SK-N-SH (cell line): Measurements from ENCODE around the gene HAND2. TPM values are rescaled to one million over a fixed set of nuclear protein-coding genes. Genes with fewer than 3 reads are reported as not detected.

Source experiments
- CTCF ChIA-PET: fragments of 300-600, 350-600 bp; formaldehyde crosslinking; extraction: SDS; loops from one replicate; lab custom pipeline; 2021; lab: Yijun Ruan, JAX
- POLR2A ChIA-PET: fragments of 350-600 bp; sonication (Branson Sonifier 250); formaldehyde crosslinking; extraction: SDS; loops from one replicate; lab custom pipeline; 2020; ENCODE audit warnings: antibody characterized with exemption, inconsistent platforms; lab: Yijun Ruan, JAX
- DNase-seq: peaks from one replicate; pipeline ENCODE4 v3.0.0; 2012
- H2AFZ ChIP-seq: fragments of 200-600 bp; sonication (generic); 2 replicates; pipeline ENCODE4 v1.8.1; 2016; ENCODE audit warnings: antibody characterized with exemption, mild to moderate bottlenecking, low read depth
- H3F3A ChIP-seq: fragments of 200-600 bp; sonication (generic); replicated peaks from 2 replicates; pipeline ENCODE3; 2016; ENCODE audit warnings: antibody characterized with exemption, mild to moderate bottlenecking; ENCODE audit not compliant: insufficient read depth
- H3K27ac ChIP-seq, 2 experiments: fragments of 200-500 bp in 1 of 2; fragments of 200-600 bp in 1 of 2; sonication (Bioruptor generic) in 1 of 2; sonication (generic), shearing (Covaris generic) in 1 of 2; 2 replicates each; pipeline versions ENCODE4 v1.5.1 to v1.6.1; 2014 to 2016; ENCODE audit warnings: low read depth in 2 of 2, inconsistent platforms in 1 of 2, low read length in 1 of 2, mild to moderate bottlenecking in 1 of 2, mixed read lengths in 1 of 2
- H3K27me3 ChIP-seq: fragments of 200-600 bp; sonication (generic), shearing (Covaris generic); 2 replicates; pipeline ENCODE4 v1.6.1; 2016; ENCODE audit warnings: mixed run types; ENCODE audit not compliant: insufficient read depth
- H3K36me3 ChIP-seq, 2 experiments: fragments of 200-500 bp in 1 of 2; fragments of 200-600 bp in 1 of 2; sonication (Bioruptor generic) in 1 of 2; sonication (generic) in 1 of 2; replicated peaks in 1 of 2; 2 replicates each; pipeline versions ENCODE3 to v1.5.1; 2014 to 2016; ENCODE audit warnings: low read length in 1 of 2, mild to moderate bottlenecking in 1 of 2; ENCODE audit not compliant: insufficient read depth in 2 of 2, control insufficient read depth in 1 of 2
- H3K4me1 ChIP-seq, 2 experiments: fragments of 200-500 bp in 1 of 2; fragments of 200-600 bp in 1 of 2; sonication (Bioruptor generic) in 1 of 2; sonication (generic), shearing (Covaris generic) in 1 of 2; 2 replicates each; pipeline versions ENCODE4 v1.5.1 to v1.6.1; 2014 to 2016; ENCODE audit warnings: low read depth in 1 of 2, low read length in 1 of 2, mixed run types in 1 of 2; ENCODE audit not compliant: insufficient read depth in 2 of 2, control insufficient read depth in 1 of 2
- H3K4me2 ChIP-seq: fragments of 200-600 bp; sonication (generic), shearing (Covaris generic); 2 replicates; pipeline ENCODE4 v1.6.1; 2017; ENCODE audit warnings: mixed run types
- H3K4me3 ChIP-seq, 2 experiments: fragments of 200-500 bp in 1 of 2; fragments of 200-600 bp in 1 of 2; sonication (Bioruptor generic) in 1 of 2; sonication (generic), shearing (Covaris generic) in 1 of 2; 2 replicates each; pipeline versions ENCODE4 v1.5.1 to v1.8.1; 2014 to 2016; ENCODE audit warnings: low read depth in 2 of 2, inconsistent platforms in 1 of 2, low read length in 1 of 2, mild to moderate bottlenecking in 1 of 2, mixed read lengths in 1 of 2, moderate library complexity in 1 of 2
- H3K79me2 ChIP-seq: fragments of 200-600 bp; sonication (generic); 2 replicates; pipeline ENCODE4 v1.8.1; 2017; ENCODE audit warnings: mild to moderate bottlenecking; ENCODE audit not compliant: insufficient read depth
- H3K9ac ChIP-seq: fragments of 200-600 bp; sonication (generic); 2 replicates; pipeline ENCODE4 v1.6.1; 2017; ENCODE audit warnings: mixed run types
- H3K9me2 ChIP-seq: fragments of 200-600 bp; sonication (generic); 2 replicates; pipeline ENCODE4 v1.6.1; 2017; ENCODE audit warnings: mixed run types
- H3K9me3 ChIP-seq: fragments of 200-600 bp; sonication (generic); 2 replicates; pipeline ENCODE4 v1.6.1; 2017; ENCODE audit warnings: mixed run types, mild to moderate bottlenecking, moderate library complexity
- H4K20me1 ChIP-seq: fragments of 200-600 bp; sonication (generic); 2 replicates; pipeline ENCODE4 v1.6.1; 2017; ENCODE audit warnings: mild to moderate bottlenecking, mixed run types; ENCODE audit not compliant: insufficient read depth
- EP300 ChIP-seq, 2 experiments: IDR thresholded peaks; 2 replicates each; pipeline versions ENCODE4 v1.4.0 to v1.6.1; 2012; ENCODE audit warnings: borderline replicate concordance in 1 of 2, low read depth in 1 of 2, low read length in 1 of 2
- FOSL2 ChIP-seq: IDR thresholded peaks from 2 replicates; pipeline ENCODE4 v1.4.0; 2012; ENCODE audit warnings: low read depth, mild to moderate bottlenecking, moderate library complexity, borderline replicate concordance
- MEF2A ChIP-seq: IDR thresholded peaks from 2 replicates; pipeline ENCODE4 v1.4.0; 2012; ENCODE audit warnings: low read depth, borderline replicate concordance
- MXI1 ChIP-seq: IDR thresholded peaks from 2 replicates; pipeline ENCODE4 v1.6.1; 2012; ENCODE audit warnings: mild to moderate bottlenecking, low read depth, low read length, improper control_type of control experiment
- NFIC ChIP-seq: IDR thresholded peaks from 2 replicates; pipeline ENCODE4 v1.4.0; 2012; ENCODE audit warnings: borderline replicate concordance
- RAD21 ChIP-seq: IDR thresholded peaks from 2 replicates; pipeline ENCODE4 v1.6.1; 2012; ENCODE audit warnings: mild to moderate bottlenecking, low read length
- RFX5 ChIP-seq: IDR thresholded peaks from 2 replicates; pipeline ENCODE4 v1.6.1; 2012; ENCODE audit warnings: mild to moderate bottlenecking, improper control_type of control experiment, low read length
- SIN3A ChIP-seq: IDR thresholded peaks from 2 replicates; pipeline ENCODE4 v1.6.1; 2012; ENCODE audit warnings: low read depth, mild to moderate bottlenecking, low read length, moderate library complexity, borderline replicate concordance
- SMC3 ChIP-seq: IDR thresholded peaks from 2 replicates; pipeline ENCODE4 v1.6.1; 2012; ENCODE audit warnings: low read depth, low read length, improper control_type of control experiment
- TAF1 ChIP-seq: IDR thresholded peaks from 2 replicates; pipeline ENCODE4 v1.6.1; 2012; ENCODE audit warnings: low read depth, mild to moderate bottlenecking, low read length, moderate library complexity, borderline replicate concordance
- WGBS: methylation state at CpG from one replicate; pipeline ENCODE4 v1.1.6; 2017; ENCODE audit warnings: low lambda C conversion rate; 5-methylcytosine and 5-hydroxymethylcytosine counted together
- polyA plus RNA-seq, 3 experiments: library from polyadenylated mRNA; depleted of rRNA; stranded (reverse); fragments of >200 nt; gene quantifications; 2 replicates each; pipeline ENCODE4 v1.2.3, GENCODE V29; 2012
- TF ChIP-seq, protein P1 (sequence below): IDR thresholded peaks from 2 replicates; pipeline ENCODE4 v1.4.0; 2012; ENCODE audit warnings: low read depth, borderline replicate concordance
- TF ChIP-seq, protein P2 (sequence below): fragments of 150-350 bp; IDR thresholded peaks from 2 replicates; pipeline ENCODE4 v1.6.1; 2017; ENCODE audit warnings: antibody characterized with exemption, low read length, low read depth, borderline replicate concordance

HAND2 gene
- polyA plus RNA-seq, 1 of the 3 experiments (the other 2 are of a cell fraction) = 106 TPM

DNA sequence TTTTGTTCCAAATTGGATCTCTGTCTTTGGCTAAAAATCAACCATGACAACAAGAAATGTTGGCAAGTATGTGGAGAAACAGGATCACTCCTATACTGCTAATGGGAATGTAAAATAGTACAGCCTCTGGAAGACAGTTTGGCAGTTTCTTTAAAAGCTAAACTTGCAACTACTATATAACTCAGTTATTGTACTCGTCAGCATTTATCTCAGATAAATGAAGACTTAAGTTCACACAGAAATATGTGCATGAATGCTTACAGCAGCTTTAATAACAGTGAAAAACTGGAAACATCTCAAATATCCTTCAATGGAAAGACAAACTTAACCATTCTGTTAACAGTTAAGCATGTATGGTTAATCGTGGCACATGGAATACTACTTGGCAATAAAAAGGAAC, 15.4 kb upstream of the HAND2 start:
- CTCF ChIA-PET = interaction anchor here (1.6 to 3.4 kb wide), 2 partner anchors 8 to 203 kb away, joined by 3 to 9 read pairs; no protein-coding TSS in a partner anchor
- no peaks in the 10 kb centered on the region for H3F3A ChIP-seq
- 76% methylated on average over 2 of the region's 2 CpGs for WGBS
- no peaks in the 10 kb centered on the region for H3K9me3 ChIP-seq
- H3K9ac ChIP-seq = no peak overlapping the region
- POLR2A ChIA-PET = no interaction called here
- H3K27me3 ChIP-seq = no peaks in the 10 kb centered on the region
- no peak overlapping the region for H2AFZ ChIP-seq
- peaks cover 0 to 38% of the 10 kb centered on the region in 2 experiments for H3K36me3 ChIP-seq
- H3K79me2 ChIP-seq = peaks cover 11% of the 10 kb centered on the region
- H4K20me1 ChIP-seq = no peaks in the 10 kb centered on the region
- no peak for DNase-seq
- no peaks in the 10 kb centered on the region for H3K9me2 ChIP-seq
- no peak overlapping the region for H3K4me2 ChIP-seq
- no peak overlapping the region for H3K4me3 ChIP-seq
- no peak for TF ChIP-seq TAF1
- TF ChIP-seq, all 33 proteins: peak for 0
- no peak overlapping the region for H3K27ac ChIP-seq
- peaks cover 12 to 14% of the 10 kb centered on the region in 2 experiments; a peak in 3 of 4 replicates for H3K4me1 ChIP-seq

DNA sequence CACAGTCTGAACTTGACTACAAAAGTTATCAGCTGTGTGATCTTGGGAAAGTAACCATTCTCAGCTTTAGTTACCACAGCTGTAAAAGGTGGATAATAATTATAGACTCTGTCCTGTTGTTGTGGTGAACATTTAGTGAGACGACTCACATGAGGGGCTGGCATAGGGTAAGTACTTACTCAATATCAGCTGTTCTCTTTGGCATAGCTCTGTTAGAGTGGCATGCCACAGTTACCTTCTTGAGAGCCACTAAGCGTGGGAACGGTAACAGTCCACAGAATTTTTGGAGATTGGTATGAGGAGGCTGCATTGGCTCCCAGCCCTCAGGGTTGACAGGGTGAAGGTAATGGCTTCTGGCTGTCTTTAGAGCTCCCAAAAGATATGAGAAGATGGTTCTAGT, 13.2 kb upstream of the HAND2 start:
- H3K36me3 ChIP-seq = peaks cover 0 to 56% of the 10 kb centered on the region in 2 experiments

DNA sequence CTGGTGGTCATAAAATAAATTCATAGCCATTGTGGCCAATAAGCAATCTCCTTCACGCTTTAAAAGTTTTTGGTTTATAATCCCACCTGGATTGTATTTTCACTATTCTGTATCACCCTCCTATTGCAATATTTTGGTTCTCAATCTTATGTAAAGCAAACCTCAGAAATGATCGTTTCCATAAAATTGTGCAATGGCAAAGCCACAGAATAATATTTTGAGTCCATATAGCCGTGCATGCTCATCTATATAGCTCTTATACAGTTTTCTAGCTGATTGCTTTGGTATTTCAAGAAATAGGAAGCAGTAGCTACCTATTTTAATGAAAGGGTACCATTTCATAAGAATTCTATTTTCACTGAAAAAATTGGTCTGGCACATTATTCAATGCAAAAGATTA, 10.0 kb upstream of the HAND2 start:
- Histone ChIP-seq H3K9me2 (no peaks in the 10 kb centered on the region), H3K4me1 (peaks cover 12 to 35% of the 10 kb centered on the region in 2 experiments; a peak in 3 of 4 replicates), H3K27ac (peak overlapping the region; percentile 91 to 99; a peak in 3 of 4 replicates), H3K9ac (no peak overlapping the region), H3K36me3 (peaks cover 4 to 69% of the 10 kb centered on the region in 2 experiments), H2AFZ (no peak overlapping the region), H3K9me3 (no peaks in the 10 kb centered on the region), H3K4me3 (0 out of 4 replicates have a peak overlapping the region, but pooled peaks of 1 of the 2 experiments have one; percentile 61), H3K27me3 (no peaks in the 10 kb centered on the region), H3K79me2 (peaks cover 53% of the 10 kb centered on the region), H4K20me1 (no peaks in the 10 kb centered on the region), H3K4me2 (no peak overlapping the region; the same call in 1 of the 2 replicates), H3F3A (peaks cover 5% of the 10 kb centered on the region)
- ChIA-PET POLR2A (interaction anchor here (3.5 to 7.8 kb wide), 5 partner anchors 11 to 469 kb away, joined by 19 to 76 read pairs (median 24); partner anchors contain the start of gene HAND2), CTCF (interaction anchor here (1.4 to 6.0 kb wide), 6 partner anchors 10 to 463 kb away, joined by 3 to 57 read pairs (median 10); partner anchors contain the start of gene HAND2)
- TF ChIP-seq FOSL2 (no peak), MEF2A (no peak), RFX5 (no peak), NFIC (no peak), SIN3A (no peak), EP300 (IDR thresholded peaks at IDR 0.05; ENCODE audit: borderline replicate concordance in 1 of 2, low read depth in 1 of 2, low read length in 1 of 2) (no peak), MXI1 (no peak), SMC3 (no peak)
- TF ChIP-seq, protein P1, sequence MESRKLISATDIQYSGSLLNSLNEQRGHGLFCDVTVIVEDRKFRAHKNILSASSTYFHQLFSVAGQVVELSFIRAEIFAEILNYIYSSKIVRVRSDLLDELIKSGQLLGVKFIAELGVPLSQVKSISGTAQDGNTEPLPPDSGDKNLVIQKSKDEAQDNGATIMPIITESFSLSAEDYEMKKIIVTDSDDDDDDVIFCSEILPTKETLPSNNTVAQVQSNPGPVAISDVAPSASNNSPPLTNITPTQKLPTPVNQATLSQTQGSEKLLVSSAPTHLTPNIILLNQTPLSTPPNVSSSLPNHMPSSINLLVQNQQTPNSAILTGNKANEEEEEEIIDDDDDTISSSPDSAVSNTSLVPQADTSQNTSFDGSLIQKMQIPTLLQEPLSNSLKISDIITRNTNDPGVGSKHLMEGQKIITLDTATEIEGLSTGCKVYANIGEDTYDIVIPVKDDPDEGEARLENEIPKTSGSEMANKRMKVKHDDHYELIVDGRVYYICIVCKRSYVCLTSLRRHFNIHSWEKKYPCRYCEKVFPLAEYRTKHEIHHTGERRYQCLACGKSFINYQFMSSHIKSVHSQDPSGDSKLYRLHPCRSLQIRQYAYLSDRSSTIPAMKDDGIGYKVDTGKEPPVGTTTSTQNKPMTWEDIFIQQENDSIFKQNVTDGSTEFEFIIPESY = no peak
- TF ChIP-seq, protein P2, sequence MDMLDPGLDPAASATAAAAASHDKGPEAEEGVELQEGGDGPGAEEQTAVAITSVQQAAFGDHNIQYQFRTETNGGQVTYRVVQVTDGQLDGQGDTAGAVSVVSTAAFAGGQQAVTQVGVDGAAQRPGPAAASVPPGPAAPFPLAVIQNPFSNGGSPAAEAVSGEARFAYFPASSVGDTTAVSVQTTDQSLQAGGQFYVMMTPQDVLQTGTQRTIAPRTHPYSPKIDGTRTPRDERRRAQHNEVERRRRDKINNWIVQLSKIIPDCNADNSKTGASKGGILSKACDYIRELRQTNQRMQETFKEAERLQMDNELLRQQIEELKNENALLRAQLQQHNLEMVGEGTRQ = no peak
- WGBS = 70% methylated on average over 3 of the region's 3 CpGs
- no peak for DNase-seq

More for the DNA sequence above, 13.2 kb upstream of the HAND2 start:
- CTCF ChIA-PET = interaction anchor here (0.7 to 3.4 kb wide), 5 partner anchors 14 to 222 kb away, joined by 3 to 9 read pairs (median 3); no protein-coding TSS in a partner anchor
- peaks cover 12 to 26% of the 10 kb centered on the region in 2 experiments; a peak in 3 of 4 replicates for H3K4me1 ChIP-seq
- peak overlapping the region in 1 of 2 experiments; percentile 29; a peak in 2 of 4 replicates for H3K27ac ChIP-seq
- H2AFZ ChIP-seq = no peak overlapping the region
- H3K4me3 ChIP-seq = no peak overlapping the region
- no peaks in the 10 kb centered on the region for H3K27me3 ChIP-seq
- H3K9me3 ChIP-seq = no peaks in the 10 kb centered on the region
- no peak for TF ChIP-seq RAD21
- POLR2A ChIA-PET = interaction anchor here (0.6 to 2.0 kb wide), 5 partner anchors 9 to 448 kb away, joined by 3 to 6 read pairs (median 4); no protein-coding TSS in a partner anchor
- no peak for DNase-seq
- H3K4me2 ChIP-seq = no peak overlapping the region
- 94% methylated on average over 3 of the region's 3 CpGs for WGBS
- no peaks in the 10 kb centered on the region for H3K9me2 ChIP-seq
- H4K20me1 ChIP-seq = no peaks in the 10 kb centered on the region
- H3F3A ChIP-seq = no peaks in the 10 kb centered on the region
- H3K9ac ChIP-seq = no peak overlapping the region
- peaks cover 20% of the 10 kb centered on the region for H3K79me2 ChIP-seq
